Right cardiac atrium (tissue), 5 donors: Measurements from ENCODE around the gene GTF3C4. TPM values are rescaled to one million over a fixed set of nuclear protein-coding genes. Genes with fewer than 3 reads are reported as not detected.
"Not testable (repeated sequence)": the region's sequence is repeated elsewhere in the genome, so short reads cannot be mapped to it uniquely, and the experiment has no call there.

ENCODE experiments used
- ATAC-seq, 2 donors: fragments of 200-7000 bp; cut with Tn5 transposase; one replicate each; pipeline versions ENCODE4 v1.8.0 to v1.9.1; 2020; ENCODE audit warnings: moderate library complexity in 2 of 2, mild to moderate bottlenecking in 1 of 2
- DNase-seq, 3 donors: peaks; one replicate each; pipeline ENCODE4 v3.0.0-alpha.2; 2020
- H3K27ac ChIP-seq: one replicate; pipeline ENCODE4 v1.5.1; 2013; ENCODE audit warnings: mild to moderate bottlenecking, low read length, control low read depth, moderate library complexity
- H3K27me3 ChIP-seq: one replicate; pipeline ENCODE4 v1.6.1; 2013; ENCODE audit not compliant: control insufficient read depth, insufficient read depth
- H3K4me1 ChIP-seq: one replicate; pipeline ENCODE4 v1.6.1; 2013; ENCODE audit warnings: low read length; ENCODE audit not compliant: control insufficient read depth, insufficient read depth
- H3K4me3 ChIP-seq: one replicate; pipeline ENCODE4 v1.5.1; 2013; ENCODE audit warnings: low read length, control low read depth
- H3K9me3 ChIP-seq: one replicate; pipeline ENCODE4 v1.6.1; 2013; ENCODE audit warnings: low read length; ENCODE audit not compliant: control insufficient read depth
- WGBS: extraction: QIAGEN DNeasy Blood & Tissue Kit; methylation state at CpG from one replicate; pipeline ENCODE4 v1.1.7; 2013; 5-methylcytosine and 5-hydroxymethylcytosine counted together
- intact Hi-C, 4 donors: fragments of 100-400 bp; cut with DNase I; formaldehyde crosslinking; loops; one replicate each; pipeline versions ENCODE4 v1.11.0 to v1.14.0; 2022 to 2023
- polyA plus RNA-seq: library from polyadenylated mRNA; stranded (reverse); fragments of 200-250 nt; gene quantifications from one replicate; pipeline ENCODE4 v1.2.3, GENCODE V29; 2013
- total RNA-seq, 4 donors: library from RNA; stranded (reverse); fragmentation: NEBNext Ultra II Directional; extraction: Animal tissue kit (Norgen Biotek cat#: 25700); gene quantifications; one replicate each; pipeline ENCODE4 v1.2.1, GENCODE V29; 2021
- donor health status: healthy with polysubstance abuse.
- donor health status: DM: no; HTN: yes; CAD: no.
- donor health status: DM: no; HTN: no; CAD: no.
- donor health status: DM: no; HTN: yes; CAD: no; lungs with severe emphysema.
- donor health status: DM: yes; HTN: yes; CAD: no.

GTF3C4 gene
- total and polyA plus RNA-seq, 5 donors = 2.6 to 9.7 (median 9.4) TPM

DNA sequence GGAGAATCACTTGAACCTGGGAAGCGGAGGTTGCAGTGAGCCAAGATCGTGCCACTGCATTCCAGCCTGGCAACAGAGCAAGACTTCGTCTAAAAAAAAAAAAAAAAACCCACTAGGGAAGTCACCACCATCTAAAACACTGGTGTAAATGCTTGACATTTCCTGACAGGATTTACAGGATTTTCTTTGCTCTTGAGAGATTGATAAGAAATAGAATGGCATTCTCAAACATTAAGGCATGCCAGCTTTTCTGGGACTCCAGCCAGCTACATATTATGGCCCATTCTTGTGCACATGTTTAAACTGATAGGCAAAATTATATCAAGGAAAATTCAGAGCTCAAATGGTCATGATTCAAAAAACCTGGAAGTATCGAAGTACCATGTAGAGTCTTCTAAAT, 28.7 kb downstream of the GTF3C4 start:
- H3K4me3 ChIP-seq = no peak overlapping the region
- intact Hi-C loops = loop anchor here in 1 of 4 donors (10.0 kb wide), 1 partner anchor 96 kb away; no protein-coding TSS in a partner anchor
- DNase-seq (no peak), ATAC-seq (no peak)
- H3K27me3 ChIP-seq = no peaks in the 10 kb centered on the region
- H3K27ac ChIP-seq = no peak overlapping the region
- no peaks in the 10 kb centered on the region for H3K9me3 ChIP-seq
- H3K4me1 ChIP-seq = no peaks in the 10 kb centered on the region
- 23% methylated on average over 4 of the region's 4 CpGs for WGBS

DNA sequence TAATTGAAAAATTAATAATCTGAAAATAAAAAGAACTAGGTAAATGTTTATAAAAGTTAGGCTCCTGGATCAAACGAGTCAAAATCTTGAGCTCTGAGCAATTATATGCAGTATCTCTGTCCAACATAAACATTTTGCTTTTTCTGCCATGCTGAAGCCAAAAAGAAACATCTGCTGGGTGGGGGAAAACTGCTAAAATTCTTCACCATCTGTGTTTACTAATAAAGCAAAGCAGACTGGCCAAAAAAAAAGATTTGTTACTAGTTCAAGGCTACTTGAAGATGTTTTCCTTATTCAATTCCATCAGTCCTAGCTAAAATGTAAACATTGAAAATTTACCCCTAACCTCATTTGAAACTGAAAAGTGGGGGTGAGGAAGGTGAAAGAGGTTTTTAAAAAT, 29.7 kb downstream of the GTF3C4 start:
- no peak for ATAC-seq
- WGBS = 33% methylated on average over 1 of the region's 1 CpG
- H3K27ac ChIP-seq = no peak overlapping the region

GRCh38 chr9:132702254-132702653, 32.0 kb downstream of the GTF3C4 start:
- Histone ChIP-seq H3K27ac (no peak overlapping the region), H3K4me3 (no peak overlapping the region), H3K9me3 (no peaks in the 10 kb centered on the region), H3K27me3 (peaks cover 3% of the 10 kb centered on the region), H3K4me1 (no peaks in the 10 kb centered on the region)
- intact Hi-C loops = no loop called here
- ATAC-seq (no peak), DNase-seq (no peak)
- WGBS = 2% methylated on average over 1 of the region's 1 CpG

More for the DNA sequence above, 29.7 kb downstream of the GTF3C4 start:
- Histone ChIP-seq H3K4me1 (no peaks in the 10 kb centered on the region), H3K27me3 (no peaks in the 10 kb centered on the region), H3K4me3 (no peak overlapping the region), H3K9me3 (no peaks in the 10 kb centered on the region)
- intact Hi-C loops = loop anchor here in 1 of 4 donors (10.0 kb wide), 1 partner anchor 95 kb away; no protein-coding TSS in a partner anchor
- no peak for DNase-seq

- intact Hi-C loops = no loop called here
- Histone ChIP-seq H3K4me3 (no peak overlapping the region), H3K9me3 (no peaks in the 10 kb centered on the region), H3K4me1 (no peaks in the 10 kb centered on the region), H3K27me3 (peaks cover 3% of the 10 kb centered on the region), H3K27ac (no peak overlapping the region)
- ATAC-seq (no peak), DNase-seq (no peak)
- WGBS = 55% methylated on average over 2 of the region's 2 CpGs
These were observed 33.1 kb downstream of the GTF3C4 start for GRCh38 chr9:132703336-132703735.

DNA sequence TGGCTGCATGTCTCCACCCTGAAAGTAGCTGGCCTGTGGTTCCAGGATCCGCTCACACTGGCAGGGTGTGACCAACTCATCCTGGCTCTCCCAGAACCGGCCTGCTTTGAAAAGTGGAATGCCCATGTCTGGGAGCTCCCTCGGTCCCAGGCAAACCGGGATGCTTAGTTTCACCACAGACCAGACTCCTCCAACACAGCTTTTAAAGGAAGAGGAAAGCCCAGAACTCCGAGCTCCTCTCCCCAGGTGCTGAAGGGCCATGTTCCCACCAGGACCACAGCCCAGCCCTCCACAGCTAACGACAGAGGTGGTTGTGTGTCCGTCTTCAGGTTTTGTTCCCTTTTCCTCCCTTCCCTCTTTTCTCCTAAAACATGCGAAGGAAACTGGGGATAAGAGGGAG, 38.0 kb downstream of the GTF3C4 start:
- no peaks in the 10 kb centered on the region for H3K4me1 ChIP-seq
- no peak for DNase-seq
- no peak overlapping the region for H3K27ac ChIP-seq
- no peaks in the 10 kb centered on the region for H3K9me3 ChIP-seq
- no peak overlapping the region for H3K4me3 ChIP-seq
- no peak for ATAC-seq
- intact Hi-C loops = no loop called here
- H3K27me3 ChIP-seq = peaks cover 3% of the 10 kb centered on the region
- 83% methylated on average over 8 of the region's 8 CpGs for WGBS

- no peak for ATAC-seq
- no peak for DNase-seq
- Histone ChIP-seq H3K27ac (no peak overlapping the region), H3K9me3 (no peaks in the 10 kb centered on the region), H3K4me3 (no peak overlapping the region), H3K27me3 (peaks cover 3% of the 10 kb centered on the region), H3K4me1 (no peaks in the 10 kb centered on the region)
- 85% methylated on average over 23 of the region's 23 CpGs for WGBS
- intact Hi-C loops = no loop called here
These were observed 38.6 kb downstream of the GTF3C4 start for GRCh38 chr9:132708769-132709430.

GRCh38 chr9:132710333-132710732, 40.1 kb downstream of the GTF3C4 start:
- 80% methylated on average over 6 of the region's 6 CpGs for WGBS
- H3K27me3 ChIP-seq = peaks cover 3% of the 10 kb centered on the region
- no peak overlapping the region for H3K4me3 ChIP-seq
- DNase-seq (no peak), ATAC-seq (no peak)
- intact Hi-C loops = no loop called here
- H3K4me1 ChIP-seq = no peaks in the 10 kb centered on the region
- no peaks in the 10 kb centered on the region for H3K9me3 ChIP-seq
- no peak overlapping the region for H3K27ac ChIP-seq

DNA sequence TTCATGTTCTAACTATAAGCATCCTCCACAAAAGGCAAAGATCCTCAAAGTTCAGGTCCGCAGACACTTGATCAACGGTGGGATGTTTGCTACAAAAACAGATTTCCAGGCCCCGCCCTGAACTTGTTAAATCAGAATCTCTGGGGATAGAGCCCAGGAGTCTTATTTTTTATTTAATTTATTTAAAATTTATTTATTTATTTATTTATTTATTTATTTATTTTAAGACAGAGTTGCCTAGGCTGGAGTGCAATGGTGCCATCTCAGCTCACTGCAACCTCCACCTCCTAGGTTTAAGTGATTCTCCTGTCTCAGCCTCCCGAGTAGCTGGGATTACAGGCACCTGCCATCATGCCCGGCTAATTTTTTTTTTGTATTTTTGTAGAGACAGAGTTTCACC, 40.9 kb downstream of the GTF3C4 start:
- ATAC-seq, DNase-seq, intact Hi-C loops, H3K4me3 ChIP-seq, H3K9me3 ChIP-seq, H3K27ac ChIP-seq, H3K27me3 ChIP-seq, H3K4me1 ChIP-seq: not testable (repeated sequence)
- 92% methylated on average over 5 of the region's 5 CpGs for WGBS

DNA sequence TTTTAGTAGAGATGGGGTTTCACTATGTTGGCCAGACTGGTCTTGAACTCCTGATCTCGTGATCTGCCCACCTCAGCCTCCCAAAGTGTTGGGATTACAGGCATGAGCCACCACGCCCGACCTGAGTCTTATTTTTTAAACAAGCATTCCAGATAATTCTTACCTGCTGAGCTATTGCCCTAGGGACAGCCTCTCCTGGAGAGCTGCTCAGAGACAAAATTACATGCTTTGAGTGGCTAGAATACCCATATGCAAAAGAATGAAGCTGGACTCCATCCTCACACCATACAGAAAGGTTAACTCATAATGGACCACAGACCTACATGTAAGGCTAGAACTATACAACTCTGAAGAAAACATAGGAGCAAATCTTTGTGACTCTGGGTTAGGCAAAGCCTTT, 41.6 kb downstream of the GTF3C4 start:
- no peak for ATAC-seq
- Histone ChIP-seq H3K9me3 (no peaks in the 10 kb centered on the region), H3K4me1 (no peaks in the 10 kb centered on the region), H3K4me3 (no peak overlapping the region), H3K27me3 (no peaks in the 10 kb centered on the region), H3K27ac (no peak overlapping the region)
- DNase-seq = no peak
- 89% methylated on average over 3 of the region's 3 CpGs for WGBS
- intact Hi-C loops = no loop called here

- Histone ChIP-seq H3K27ac (no peak overlapping the region), H3K27me3 (no peaks in the 10 kb centered on the region), H3K9me3 (no peaks in the 10 kb centered on the region), H3K4me3 (no peak overlapping the region), H3K4me1 (no peaks in the 10 kb centered on the region)
- 78% methylated on average over 5 of the region's 5 CpGs for WGBS
- DNase-seq (no peak), ATAC-seq (no peak)
- intact Hi-C loops = no loop called here
These were observed 42.5 kb downstream of the GTF3C4 start for GRCh38 chr9:132712753-132713152.

DNA sequence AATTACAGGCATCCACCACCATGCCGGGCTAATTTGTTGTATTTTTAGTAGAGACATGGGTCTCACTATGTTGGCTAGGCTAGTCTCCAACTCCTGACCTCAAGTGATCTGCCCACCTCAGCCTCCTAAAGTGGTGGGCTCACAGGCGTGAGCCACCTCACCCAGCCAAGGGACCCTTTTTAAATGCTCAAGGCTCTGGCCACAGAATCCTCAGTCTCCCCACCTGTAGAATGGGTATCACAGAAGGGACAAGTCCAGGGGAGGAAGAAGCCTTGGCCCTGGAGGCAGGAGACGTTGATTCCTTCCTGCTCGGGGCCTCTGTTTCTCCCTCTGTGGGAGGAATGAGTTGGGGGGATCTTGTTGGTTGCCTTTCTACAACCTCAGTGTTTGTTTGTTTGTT, 45.7 kb downstream of the GTF3C4 start:
- Histone ChIP-seq H3K27me3 (no peaks in the 10 kb centered on the region), H3K4me1 (no peaks in the 10 kb centered on the region), H3K4me3 (no peak overlapping the region), H3K27ac (no peak overlapping the region), H3K9me3 (no peaks in the 10 kb centered on the region)
- 78% methylated on average over 4 of the region's 4 CpGs for WGBS
- ATAC-seq (no peak), DNase-seq (no peak)
- intact Hi-C loops = no loop called here
